Activated CD4-positive, CD25-positive, alpha-beta regulatory T cell treated with anti-CD3 and anti-CD28 coated beads, Interleukin-2, amount 50 U/mL, for 24 hours (primary cell): ENCODE data around the gene NECTIN1.
A peak's percentile ranks its signal among the peaks of the same experiment; 100 is the strongest.

ENCODE experiments used
- ATAC-seq, 2 donors: fragments of 150-1000 bp; cut with Tn5 transposase; one replicate each; pipeline ENCODE4 v1.10.0; 2021; ENCODE audit warnings: mild to moderate bottlenecking in 1 of 2, moderate library complexity in 1 of 2

Gene NECTIN1

DNA sequence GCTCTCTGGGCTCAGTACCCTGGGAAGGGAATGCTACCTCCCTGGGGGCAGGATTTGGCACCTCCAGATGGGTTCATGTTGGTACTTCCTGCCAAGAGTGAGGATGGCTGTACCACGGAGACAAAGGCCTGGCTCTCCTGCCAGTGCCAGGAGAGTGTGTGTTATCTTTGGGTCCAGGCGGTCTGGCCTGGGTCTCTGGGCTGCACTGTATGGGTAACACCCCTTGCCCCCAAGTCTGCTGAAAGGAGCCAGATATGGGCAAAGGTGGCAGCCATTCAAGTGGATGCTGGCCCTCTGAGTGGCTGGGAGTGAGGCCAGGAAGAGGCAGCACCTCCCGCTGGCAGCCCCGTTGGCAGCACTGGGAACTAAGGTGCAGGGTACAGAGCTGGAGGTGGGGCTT lies 91.5 kb downstream of the NECTIN1 start:
- ATAC-seq, result no peak

DNA sequence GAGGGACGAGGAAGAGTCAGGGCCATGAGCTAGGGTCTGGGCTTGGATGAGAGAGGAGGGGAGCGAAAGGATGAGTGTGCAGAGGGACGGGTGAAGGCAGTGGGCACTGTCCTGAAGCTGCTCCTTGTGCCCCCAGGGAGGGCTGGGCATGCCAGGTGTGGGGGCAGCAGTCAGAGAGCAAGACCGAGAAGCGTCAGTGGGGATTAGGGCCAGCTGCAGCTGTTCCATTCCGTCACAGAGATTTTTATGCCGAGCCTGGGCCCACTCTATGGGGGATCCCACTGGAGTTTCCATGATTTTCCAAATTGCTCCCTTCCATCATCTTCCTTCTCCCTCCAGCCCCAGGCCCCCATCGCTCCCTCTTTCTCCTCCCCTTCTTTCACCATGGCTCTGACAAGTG lies 93.2 kb downstream of the NECTIN1 start:
- no peak for ATAC-seq

DNA sequence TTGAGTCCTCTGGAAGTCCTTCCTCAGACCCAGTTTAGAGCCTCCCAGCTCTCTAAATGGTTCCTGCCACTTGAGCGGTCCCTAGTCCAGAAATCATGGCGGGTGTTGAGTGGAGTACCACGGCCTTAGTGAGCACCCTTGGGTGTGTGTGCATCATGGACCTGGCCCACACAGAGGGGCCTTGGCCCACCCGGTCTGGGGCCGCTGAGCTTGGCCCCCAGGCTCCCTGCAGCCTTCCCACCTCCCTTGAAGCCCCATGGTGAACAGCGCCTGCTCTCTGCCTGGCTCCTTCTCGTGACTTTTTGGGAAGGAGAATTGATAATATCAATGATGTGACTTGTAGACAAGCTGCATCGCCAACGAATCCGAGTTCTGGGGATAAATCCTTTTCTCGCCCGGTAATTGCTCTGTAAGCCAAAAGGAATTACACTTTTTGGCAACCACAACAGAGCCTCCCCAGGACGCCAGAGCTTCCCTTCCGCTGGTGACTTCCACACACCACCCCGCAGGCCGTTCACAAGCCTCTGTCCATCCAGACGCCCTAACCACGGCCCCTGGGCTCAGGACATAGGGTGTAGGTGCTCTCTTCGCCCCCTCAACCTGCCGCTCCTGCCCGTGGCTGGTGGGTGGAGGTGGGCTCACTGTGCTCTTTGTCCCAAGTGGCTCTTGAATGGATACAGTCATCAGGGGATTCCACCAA lies 93.8 kb downstream of the NECTIN1 start:
- ATAC-seq, result no peak

DNA sequence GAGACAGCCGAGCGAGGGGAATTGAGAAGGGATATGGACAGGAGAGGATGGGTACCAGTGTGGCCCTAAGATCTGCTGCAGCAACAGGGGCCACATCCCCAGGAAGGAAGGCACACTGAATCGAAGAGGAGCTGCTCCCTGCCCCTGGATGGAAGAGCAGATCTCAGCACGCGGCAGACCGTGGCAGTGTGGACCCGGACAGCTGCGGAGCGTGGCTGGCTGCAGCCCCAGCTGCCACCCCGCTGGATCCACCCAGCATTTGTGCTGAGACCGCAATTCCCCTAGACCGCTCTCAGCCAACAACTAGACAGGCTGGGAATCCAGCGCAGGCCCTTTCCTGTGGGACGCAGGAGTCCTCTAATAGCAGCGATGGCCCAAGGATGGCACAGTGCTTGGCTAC lies 94.7 kb downstream of the NECTIN1 start:
- peak in 1 of 2 donors; percentile 17 for ATAC-seq

DNA sequence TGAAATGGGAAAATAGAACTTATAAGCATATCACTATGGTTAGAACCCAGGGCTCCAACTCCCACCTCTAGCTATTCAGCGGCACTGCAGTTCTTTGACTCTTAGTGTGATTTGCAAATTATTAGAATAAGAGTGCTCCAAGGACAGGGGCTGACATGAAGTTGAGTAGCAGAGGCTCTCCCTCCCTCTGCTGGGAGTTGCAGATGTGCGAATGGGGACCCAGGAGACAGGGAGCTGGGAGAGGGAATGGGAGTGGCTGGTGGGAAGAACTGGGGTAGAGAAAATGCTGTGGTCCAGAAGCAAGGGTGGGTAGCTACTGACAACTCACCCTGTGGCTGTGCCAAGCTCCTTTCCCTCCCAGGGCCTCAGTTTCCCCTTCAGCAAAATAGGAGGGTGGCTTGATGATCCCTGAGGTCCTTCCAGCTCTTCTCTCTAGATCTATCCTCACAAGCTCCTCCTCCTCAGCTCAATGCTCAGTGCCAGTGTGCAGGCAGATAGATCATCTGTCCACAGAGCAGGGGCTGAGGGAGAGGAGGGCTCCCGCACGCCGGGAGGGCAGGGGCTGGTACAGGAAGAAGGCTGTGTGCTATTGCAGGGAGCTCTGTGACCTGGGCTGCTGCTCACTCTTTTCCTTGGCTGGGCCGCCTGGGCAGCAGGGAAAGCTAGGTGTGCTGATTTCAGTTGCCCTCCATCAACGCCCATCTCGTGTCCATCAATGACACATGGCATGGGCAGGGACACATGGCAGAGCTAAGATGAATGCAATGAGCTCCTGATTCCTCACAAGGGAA lies 99.0 kb downstream of the NECTIN1 start:
- ATAC-seq, result no peak

DNA sequence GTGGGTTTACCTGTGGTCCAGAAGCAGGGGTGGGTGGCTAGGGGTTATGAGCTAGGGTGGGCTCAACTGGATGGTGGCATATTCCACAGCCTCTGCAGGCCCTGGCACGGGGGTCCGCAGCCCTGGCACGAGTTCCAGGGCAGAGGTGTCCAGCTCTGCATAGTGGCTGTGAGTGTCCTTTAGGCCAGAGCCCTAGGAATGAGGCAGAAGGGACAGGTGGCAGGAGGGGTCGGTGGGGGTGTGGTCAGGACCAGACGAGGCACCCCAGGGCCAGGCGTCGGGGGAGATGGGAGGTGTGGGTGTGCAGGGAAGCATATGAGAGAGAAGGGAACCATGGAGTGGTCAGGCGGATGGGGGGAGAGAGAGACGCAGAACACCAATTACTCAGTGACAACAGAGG lies 99.9 kb downstream of the NECTIN1 start:
- no peak for ATAC-seq

DNA sequence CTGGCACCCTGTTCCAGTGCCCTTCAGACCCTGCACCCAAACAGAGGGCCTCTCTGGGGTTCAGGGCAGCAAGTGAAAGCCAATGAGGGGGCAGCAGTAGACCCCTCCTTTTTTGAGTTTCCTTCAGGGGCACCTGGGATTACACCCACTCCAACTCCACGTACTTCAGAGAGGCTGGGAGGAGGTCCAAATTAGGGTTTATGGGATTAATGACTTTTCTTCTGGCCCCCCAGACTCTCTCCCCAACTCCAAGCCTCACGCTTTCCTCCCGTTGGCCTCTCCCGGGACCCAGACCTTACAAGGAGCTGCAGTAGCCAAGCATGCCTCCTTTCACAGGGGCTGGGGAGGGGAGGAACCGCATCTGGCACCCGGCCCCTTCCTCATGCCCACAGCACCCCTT lies 101.7 kb downstream of the NECTIN1 start:
- no peak for ATAC-seq

DNA sequence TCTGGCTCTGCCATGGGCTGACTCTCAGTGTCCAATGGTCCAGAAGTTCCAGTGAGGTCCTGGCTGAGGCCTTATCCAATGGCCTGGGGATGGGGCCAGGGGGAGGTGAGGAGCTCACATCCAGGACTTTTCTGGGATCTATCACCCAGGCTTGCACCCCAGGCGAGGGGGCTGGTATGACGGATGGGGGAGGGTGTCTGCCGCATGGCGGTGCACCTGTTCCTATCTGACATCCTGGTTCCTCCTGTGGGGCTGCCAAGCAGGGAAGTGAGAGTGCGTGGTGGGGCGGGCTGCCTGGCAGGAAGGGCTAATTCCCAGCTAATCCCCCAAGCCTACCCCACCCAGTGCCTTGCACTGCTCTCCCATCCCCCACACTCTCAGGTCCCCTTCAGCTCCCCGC lies 102.1 kb downstream of the NECTIN1 start:
- no peak for ATAC-seq

DNA sequence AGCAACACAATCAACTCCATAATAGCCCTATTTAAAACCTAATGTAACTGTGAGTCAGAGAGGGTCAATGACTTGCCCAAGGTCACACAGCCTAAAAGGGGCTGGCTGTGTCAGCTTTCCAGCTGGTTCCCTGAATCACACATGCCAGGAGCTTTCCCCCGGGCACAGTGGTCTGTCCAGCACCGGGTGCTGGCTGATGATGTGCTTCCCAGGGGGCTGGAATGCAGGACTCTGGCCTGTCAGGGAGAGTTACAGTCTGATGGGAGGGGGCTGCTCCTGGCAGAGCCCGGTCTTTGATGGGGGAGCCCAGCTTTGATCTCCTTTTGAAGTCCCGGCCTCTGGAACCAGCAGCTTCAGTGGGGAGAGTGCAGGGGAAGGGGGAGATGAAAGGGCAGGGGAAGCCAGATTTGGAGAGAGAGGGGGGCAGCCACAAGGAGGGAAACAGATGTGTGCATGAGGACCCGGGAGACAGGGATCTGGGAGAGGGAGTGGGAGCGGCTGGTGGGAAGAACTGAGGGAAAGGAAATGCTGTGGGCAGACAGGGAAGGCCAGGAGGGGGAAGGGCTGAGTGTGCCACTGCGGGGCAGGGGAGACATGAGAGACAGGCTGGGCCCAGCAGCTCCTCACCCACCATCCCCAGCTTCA lies 102.7 kb downstream of the NECTIN1 start:
- no peak for ATAC-seq

DNA sequence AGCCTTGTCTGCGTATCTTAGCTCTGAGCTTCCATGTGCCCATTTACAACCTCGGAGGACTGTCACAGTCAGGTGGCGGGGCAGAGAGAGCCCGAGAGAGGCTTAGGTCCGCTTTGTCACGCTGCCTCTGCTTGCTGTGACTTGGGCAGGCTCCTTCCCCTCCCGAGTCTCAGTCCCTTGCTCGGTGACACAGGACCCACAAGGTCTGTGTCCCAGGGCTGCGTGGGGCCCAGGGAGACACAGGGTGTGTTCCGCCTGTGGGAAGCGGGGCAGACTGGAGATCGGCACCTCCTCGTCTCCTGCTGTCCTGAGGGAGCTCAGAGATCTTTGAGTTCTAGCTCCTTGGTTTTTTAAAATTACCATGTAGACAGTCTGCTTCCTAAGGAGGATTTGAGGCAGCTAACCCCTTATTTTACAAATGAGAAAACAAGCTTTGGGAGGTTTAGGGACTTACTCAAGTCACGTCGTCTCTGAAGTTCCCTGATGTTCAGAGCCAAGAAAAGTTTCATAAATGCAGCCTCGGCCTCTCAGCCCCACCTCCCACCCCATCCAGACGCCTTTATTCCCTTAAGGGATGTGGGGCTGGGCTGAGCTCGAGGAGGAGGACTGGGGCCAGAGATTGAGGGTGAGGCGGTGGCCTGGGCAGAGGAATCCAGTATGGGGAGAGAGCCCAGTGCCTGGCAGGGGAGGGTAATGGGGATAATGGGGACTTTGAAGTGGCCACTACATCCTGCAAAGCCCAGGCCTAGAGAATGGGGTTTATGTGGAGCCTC lies 103.6 kb downstream of the NECTIN1 start:
- no peak for ATAC-seq

DNA sequence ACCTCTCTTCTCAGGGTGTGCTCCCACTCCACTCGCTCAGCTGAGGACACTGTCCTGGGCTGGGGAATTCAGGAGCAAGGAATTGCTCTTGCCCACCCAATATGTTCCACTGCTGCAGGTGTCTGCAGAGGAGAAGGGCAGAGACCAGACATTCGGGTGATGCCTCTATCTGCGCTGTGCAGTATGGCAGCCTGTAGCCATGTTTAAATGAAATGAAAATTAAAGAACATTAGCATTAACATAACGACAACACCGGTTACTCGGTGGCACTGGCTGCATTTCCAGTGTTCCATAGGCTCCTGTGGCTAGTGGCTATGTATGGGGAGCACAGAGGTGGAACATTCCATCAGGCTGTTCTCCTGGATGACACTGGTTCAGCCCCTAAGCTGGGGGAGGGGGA lies 104.4 kb downstream of the NECTIN1 start:
- ATAC-seq, result no peak

DNA sequence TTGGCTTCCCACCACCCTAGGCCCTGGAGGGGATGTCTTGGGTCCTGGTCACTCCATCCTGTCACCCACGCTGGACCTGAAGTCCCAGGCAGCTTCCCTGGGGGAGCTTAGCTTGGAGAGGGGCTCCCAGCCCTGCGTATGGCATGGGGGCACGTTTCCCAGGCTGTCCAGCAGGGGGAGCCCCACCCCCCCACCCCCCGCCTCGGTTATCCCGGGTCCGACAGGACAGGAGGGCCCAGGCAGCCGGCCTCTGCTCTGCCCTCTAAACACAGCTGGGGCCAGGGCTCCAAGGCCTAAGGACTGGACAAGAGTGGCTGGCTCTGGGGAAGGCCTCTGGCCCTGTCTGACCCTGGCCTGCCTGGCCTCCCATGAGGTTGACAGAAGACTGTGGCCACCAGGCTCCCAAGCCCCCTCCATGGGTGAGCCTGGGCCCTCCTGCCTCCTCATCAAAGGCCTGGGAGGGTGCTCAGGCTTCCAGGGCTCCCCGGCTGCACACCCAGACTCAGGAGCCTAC lies 104.8 kb downstream of the NECTIN1 start:
- ATAC-seq, result no peak

DNA sequence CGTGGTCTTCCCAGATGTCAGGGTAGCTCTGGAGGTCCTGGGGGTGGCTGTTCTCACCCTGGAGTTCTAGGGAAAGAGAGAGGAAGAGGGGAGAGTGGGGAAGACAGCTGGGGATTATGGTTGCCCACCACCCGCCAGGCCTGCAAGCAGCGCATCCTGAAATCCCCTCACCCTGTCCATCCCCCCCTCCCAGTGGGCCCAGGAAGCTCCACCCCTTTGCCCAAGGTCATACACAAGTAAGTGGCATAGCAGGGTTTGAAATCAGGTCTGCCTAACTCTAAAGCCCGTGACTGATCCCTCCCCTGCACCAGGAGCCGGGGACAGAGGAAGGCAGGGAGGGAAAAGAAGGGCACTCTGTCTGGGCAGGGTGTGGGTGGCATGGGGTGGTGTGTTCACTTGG lies 105.3 kb downstream of the NECTIN1 start:
- no peak for ATAC-seq

DNA sequence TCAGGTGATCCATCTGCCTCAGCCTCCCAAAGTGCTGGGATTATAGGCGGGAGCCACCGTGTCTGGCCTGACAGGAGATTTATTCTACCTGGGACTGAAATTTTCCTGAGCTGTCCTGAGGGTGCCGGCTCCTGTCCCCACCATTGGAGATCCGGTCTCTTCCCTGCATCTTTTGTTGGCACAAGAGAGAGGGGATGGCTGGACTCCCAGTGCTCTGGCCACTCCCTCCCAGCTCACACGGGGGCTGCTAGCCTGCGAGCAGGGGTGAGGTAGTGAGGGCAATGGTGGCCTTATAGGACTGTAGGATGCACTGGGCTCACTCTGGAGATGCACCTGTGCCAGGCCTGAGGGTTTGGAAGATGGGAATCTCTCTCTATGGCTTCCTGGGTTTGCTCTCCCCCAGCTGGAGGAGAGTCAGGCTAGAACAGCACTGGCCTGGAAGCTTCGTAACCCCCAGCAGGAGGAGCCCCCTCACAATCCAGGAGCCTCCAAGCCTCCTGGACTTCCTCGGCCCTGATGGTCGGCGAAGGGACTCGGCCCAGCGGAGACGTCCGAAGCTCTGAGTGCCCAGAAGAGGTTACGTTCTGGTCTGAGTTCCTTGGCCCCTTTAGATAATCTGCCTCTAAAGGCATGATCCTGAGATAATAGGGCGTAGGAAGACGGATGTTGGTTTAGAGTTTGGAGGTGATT lies 106.4 kb downstream of the NECTIN1 start:
- no peak for ATAC-seq

DNA sequence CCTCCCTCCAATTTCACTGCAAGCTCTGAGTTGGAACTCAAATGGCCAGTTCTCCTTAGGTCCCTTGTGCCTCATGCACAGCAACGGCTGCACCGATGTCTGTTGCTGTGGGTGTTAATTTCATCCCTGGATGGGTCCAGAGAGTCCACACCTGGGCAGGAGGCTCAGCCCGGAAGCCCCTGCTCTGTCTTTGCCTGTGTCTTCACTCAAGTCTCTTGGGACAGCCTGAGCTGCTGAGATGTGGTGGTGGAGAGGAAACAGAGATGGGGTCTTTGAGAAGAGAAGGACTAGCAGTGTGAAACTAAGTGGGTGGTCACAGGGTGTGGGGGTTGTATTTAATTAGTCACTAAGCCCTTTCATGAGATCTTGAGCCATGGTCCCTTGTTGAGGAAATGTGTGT lies 109.3 kb downstream of the NECTIN1 start:
- no peak for ATAC-seq

DNA sequence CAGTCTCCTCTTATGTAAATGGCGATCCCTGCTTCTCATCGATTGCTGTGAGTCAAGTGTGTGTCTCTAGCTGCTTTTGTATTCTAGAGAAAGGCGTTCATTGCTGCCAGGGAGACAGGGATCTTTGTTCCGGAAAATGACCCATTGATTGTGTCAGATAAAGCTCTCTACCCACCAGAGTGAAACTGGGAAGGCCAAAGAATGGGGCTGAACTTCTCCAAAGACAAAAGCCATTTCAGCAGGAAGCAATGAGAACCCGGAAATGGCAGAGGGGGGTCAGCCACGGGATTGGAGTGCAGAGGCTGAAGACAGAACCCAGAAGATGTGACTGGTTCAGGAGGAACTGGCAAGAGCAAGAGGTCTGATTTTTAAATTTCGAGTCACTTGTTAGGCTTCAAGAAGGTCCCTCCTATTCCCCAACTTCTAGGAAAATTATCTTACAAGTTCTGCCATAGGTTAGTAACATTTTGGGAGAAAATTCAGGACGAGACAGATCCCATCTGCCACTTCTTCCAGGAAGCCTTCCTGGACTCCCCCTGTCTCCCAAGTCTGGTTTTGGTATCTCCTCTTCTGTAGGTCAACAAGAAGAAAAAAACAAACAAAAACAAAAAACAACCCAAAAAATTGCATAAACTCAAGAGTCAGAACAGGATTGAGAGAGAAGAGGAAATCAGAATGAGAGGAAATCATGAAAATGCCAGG lies 110.6 kb downstream of the NECTIN1 start:
- no peak for ATAC-seq

DNA sequence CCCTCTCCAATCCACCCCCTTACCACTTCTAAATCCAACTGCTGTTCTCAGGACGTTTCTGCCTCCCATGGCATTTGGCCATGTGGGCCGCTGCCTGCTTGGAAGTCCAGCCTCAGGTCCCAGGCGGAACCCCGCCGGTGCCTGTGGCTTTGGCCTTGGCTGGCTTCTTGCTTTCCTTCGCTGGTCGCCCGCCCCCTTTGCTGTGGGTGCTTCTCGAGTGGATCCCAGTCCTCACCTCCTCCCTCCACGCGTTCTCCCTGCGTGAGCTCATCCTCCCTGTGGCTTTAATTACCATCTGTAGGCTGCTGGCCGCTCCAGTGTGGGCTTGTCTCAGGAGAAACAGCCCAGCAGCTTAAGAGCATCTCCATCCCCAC lies 111.7 kb downstream of the NECTIN1 start:
- no peak for ATAC-seq

DNA sequence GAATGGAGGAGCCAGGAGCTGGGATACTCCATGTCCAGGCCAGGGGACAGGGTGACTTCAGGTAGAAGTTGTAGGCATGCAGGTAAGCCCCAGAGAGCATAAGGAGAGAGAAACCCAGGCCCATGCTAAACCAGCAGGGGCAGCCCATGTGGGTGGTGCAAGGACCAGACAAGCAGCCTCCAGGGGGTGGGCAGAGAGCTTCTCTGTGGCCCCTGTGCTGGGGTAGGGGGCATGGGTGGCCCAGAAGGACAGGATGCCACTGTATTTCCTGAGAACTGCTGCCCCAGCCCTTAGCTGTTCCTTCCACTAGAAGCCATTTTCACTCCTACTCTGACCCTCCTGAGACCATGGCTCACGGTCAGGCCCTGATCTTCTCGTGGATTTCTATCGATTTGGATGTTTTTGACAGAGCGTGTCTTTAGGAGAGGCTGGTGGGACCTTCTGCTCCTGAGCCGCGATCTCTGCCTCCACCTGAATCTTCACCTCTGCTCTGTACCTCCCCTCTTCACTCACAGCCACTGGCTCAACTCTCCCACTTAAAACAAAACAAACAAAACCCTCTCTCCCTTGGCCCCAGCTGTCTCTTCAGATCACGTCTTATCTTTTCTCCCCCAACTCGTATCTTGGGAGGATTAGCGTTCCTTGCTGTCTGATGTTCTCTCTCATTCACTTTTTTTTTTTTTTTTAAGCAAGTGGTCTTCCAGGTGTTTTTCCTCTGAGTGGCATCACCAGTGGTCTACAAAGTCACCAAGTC lies 112.2 kb downstream of the NECTIN1 start:
- ATAC-seq, result no peak

DNA sequence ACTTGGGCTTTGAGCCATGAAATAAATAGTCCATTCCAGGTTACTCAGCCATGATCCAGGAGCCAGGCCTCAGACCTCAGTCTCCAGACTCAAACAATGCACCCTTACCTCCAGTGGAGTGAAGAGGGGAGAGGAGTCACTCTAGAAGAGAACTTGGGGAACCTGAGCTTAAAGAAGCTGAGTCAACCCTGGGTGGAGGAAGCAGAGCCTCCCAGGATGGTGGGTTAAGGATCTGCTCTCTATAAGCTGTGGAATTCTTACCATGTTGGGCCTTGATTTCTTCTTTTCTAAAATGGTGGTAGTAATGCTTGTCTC lies 113.2 kb downstream of the NECTIN1 start:
- ATAC-seq, result no peak

DNA sequence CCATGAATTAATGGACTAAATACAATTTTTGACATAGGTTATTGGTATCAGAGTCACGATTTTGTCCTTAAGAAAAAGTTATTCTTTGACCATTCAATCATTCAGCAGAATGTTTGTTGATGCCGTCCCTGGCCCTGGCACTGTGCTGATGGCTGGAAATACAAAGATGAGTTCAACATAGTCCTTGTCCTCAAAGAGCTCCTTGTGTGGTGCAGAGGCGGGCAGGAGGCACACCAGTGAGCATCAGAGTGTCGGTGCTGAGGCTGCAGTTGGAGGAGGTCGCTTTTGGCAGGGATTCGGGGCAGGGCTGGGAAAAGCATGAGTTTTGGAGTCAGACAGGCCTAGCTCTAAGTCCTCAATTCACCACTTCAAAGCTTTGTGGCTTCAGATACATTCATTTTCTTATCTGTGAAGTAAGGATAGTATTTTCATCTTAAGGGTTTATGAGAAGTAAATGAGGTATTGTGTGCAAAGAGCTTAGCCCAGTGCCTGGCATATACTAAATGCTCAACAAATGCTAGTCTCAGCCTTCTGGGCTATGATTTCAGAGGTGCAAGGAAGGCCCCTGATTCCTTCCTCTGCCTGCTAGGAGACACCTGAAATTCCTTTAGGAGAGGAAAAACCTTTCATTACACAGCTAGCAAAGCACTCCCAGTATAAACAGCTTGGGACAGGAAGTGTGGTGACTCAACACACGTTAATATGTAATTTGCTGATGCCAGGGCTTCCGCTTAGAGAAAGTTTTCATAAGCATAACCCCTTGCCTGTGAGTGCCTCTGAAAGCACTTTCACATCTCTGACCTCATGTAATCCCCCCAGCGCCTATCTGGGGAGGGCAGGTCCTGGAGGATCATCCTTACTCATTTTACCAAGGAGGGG lies 113.8 kb downstream of the NECTIN1 start:
- no peak for ATAC-seq
